Epithelial cell of esophagus (primary cell): ENCODE data around the gene PRSS21.

Source experiments
- DNase-seq: peaks from one replicate; pipeline ENCODE4 v3.0.0; 2010; ENCODE audit warnings: low read depth
- H3K4me3 ChIP-seq: 2 replicates; pipeline ENCODE4 v1.5.1; 2011; ENCODE audit warnings: mild to moderate bottlenecking, low read length, control low read depth
- TF ChIP-seq, protein P1 (sequence below): IDR thresholded peaks from 2 replicates; pipeline ENCODE4 v1.5.1; 2011; ENCODE audit warnings: low read depth, mild to moderate bottlenecking, low read length, control low read depth, inconsistent platforms; ENCODE audit not compliant: insufficient read depth; ENCODE audit errors: missing control alignments

The PRSS21 gene

DNA sequence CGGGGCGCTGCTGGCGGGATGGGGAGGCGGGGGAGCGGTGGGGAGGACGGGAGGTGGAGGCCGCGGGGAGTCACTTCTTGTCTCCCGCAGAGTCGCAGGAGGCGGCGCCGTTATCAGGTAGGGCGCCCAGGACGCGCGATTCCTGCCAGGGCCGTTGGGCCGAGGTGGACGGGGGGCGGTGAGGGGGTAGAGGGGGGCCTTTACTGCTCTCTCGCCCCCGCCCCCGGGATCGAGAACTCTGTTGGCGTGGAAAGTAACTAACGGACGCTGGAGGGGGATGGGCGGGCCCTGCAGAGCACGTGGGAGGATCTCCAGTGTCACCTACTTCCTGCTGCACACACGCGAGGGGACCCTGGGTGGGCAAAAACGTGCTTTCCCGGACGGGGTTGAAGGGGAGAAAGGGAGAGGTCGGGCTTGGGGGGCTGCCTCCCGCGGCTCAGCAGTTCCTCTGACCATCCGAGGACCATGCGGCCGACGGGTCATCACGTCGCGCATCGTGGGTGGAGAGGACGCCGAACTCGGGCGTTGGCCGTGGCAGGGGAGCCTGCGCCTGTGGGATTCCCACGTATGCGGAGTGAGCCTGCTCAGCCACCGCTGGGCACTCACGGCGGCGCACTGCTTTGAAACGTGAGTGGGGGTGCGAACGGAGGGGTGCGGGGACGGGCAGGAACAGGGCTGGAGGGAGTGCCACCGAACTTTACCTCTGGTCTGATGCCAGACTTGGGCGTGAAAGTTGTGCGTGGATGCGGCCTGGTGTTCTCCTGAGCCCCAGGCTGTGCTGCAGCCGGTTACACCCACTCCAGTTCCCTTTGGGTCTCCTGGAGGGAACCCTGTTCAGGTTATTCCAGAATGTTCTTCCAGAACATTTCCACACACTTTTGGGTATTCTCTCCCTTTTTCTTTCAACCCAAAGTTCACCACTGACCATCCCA, 569 bp downstream of the PRSS21 start:
- TF ChIP-seq, protein P1, sequence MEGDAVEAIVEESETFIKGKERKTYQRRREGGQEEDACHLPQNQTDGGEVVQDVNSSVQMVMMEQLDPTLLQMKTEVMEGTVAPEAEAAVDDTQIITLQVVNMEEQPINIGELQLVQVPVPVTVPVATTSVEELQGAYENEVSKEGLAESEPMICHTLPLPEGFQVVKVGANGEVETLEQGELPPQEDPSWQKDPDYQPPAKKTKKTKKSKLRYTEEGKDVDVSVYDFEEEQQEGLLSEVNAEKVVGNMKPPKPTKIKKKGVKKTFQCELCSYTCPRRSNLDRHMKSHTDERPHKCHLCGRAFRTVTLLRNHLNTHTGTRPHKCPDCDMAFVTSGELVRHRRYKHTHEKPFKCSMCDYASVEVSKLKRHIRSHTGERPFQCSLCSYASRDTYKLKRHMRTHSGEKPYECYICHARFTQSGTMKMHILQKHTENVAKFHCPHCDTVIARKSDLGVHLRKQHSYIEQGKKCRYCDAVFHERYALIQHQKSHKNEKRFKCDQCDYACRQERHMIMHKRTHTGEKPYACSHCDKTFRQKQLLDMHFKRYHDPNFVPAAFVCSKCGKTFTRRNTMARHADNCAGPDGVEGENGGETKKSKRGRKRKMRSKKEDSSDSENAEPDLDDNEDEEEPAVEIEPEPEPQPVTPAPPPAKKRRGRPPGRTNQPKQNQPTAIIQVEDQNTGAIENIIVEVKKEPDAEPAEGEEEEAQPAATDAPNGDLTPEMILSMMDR: no peak
- DNase-seq: no peak
- no peak overlapping the region for H3K4me3 ChIP-seq

DNA sequence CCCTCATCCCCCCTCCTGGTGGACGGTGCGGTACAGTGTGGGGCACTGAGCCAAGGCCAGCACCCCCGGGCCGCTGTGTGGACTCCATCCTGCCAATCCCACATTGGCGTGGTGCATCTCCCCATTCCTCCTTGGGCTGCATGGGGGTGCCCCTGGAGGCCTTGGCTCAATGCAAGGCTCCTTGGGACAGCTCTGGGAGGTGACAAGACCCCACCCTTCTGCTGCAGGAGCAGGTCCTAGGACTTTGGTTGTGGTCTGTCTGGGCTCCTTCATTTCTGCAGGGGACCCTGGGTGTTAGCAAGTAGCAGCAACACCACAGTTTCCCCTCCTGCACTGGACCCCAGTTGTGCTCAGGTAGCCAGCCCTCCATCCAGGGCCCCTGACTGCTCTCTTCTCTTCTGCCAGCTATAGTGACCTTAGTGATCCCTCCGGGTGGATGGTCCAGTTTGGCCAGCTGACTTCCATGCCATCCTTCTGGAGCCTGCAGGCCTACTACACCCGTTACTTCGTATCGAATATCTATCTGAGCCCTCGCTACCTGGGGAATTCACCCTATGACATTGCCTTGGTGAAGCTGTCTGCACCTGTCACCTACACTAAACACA, 1.3 kb downstream of the PRSS21 start:
- TF ChIP-seq, protein P1: no peak
- no peak overlapping the region for H3K4me3 ChIP-seq
- DNase-seq: no peak

DNA sequence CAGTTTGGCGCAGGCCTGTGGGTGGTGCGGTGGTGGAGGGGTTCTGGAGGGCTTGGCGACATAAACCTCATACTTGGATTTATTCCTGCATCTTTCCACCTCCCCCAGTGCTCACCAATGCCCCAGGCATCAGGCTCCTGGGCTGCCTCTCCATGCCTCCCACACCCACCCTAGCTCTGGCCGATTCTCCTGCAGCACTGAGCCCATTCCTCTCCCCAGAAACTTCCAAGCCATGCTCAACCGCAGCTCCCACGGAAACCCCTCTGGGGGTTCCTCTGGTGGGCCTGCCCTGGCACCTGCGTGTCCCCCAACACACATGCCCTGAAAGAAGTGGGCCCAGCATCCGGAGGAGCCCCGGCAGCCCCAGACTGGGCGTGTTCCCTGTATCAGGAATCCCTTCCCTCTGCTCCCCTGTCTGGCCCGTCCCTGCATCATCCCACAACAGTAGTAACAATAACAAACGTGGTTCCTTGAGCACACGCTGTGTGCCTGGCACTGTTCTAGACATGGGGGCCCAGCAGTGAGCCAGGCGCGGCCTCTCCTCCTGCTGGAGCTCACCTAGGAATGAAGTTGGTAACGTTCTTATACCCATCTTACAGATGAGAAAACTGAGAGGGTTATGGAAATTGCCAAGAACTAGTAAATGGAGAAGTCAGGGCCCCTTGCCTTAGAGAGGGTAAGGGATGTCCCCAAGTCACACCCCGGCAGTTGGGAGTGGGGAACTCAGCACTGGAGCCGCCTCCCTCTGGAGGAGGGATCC, 2.3 kb downstream of the PRSS21 start:
- TF ChIP-seq, protein P1: no peak
- H3K4me3 ChIP-seq: no peak overlapping the region
- DNase-seq: no peak

DNA sequence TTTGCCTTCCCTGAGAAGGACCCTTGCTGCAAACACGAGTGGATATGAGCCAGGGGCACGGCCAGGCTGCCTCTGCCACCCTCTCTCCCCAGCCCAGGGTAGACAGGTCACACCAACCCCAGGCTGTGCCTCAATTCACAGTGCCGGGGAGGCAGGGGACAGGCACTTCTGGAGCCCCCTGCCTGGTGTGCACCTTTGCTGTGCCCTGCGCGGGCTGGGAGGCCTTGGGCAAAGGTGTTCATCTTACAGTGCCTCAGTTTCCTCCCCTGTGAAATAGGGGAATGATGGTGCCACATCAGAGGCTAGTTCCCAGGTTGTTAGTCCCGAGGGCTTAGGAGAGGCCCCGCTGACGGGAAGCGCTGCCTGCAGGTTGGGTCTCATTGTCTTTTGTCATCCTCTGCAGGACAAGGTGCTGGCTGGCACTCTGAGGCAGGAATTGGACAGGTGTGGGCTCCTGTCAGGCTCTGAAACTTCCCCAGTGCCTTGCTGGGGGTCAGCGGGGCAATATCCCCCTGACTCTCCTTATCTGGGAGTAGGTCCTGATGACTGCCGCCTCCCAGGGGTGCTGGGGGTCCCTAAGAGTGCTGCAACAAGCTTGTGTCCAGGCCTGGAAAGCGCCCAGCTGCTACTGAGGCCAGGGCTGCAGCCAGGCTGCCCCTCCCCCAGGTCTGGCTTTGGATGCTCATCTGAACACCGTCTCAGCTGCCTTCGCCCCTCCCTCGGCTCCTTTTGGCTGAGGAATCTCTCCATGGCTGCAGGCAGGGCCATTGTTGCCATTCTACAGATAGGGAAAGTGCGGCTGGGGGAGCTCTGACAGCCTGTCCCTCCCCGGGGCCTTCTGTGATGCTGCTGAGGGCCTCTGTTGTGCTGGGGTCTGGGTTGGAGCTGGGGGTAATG, 3.1 kb downstream of the PRSS21 start:
- TF ChIP-seq, protein P1: no peak
- H3K4me3 ChIP-seq: no peak overlapping the region
- no peak for DNase-seq

DNA sequence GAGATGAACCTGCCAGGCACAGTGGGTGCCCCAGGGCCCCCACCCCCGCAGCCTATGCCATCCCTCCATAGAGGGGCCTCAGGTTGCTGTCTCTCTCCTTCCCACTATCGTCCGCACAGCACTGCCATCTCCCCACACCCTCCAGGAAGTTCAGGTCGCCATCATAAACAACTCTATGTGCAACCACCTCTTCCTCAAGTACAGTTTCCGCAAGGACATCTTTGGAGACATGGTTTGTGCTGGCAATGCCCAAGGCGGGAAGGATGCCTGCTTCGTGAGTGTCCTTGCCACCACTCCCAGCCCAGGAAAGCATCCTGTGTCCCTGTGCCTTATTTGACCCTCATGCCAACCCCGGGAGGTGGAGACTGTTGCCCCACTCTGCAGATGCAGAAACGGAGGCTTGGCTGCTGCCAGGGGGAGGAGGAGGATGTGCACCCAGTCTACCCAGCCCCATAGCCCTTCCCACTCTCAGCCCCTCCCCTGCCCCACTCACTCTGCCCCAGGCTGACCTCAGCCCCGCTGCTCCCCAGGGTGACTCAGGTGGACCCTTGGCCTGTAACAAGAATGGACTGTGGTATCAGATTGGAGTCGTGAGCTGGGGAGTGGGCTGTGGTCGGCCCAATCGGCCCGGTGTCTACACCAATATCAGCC, 3.9 kb downstream of the PRSS21 start:
- H3K4me3 ChIP-seq: no peak overlapping the region
- TF ChIP-seq, protein P1: no peak
- no peak for DNase-seq
